ENCODE results near the gene TMEM87A. TPM values are rescaled to one million over a fixed set of nuclear protein-coding genes. Genes with fewer than 3 reads are reported as not detected.

TMEM87A gene
- total and polyA plus RNA-seq, 2 of the 4 experiments (the other 2 are of a cell fraction), result 16.6 to 45.3 TPM

DNA sequence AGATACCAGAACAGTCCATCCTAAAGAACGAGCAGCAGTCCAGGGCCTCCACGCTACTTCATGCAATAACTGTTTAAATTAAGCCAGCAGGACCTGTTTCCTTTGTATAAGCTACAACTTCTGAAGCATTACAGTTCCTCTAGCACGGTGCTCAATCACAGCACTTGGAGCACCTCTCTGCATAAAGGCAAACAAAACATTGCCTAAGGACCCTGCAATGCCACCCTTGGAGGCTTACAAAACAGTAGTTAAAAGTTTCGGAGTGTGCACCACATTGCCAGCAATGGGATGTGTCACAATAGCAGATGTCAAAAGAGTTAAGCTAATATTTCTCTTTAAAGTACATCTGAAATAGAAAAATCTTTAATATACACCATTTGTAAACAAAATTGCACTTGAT, 62.5 kb downstream of the TMEM87A start:
- dilution Hi-C loops (cut with HindIII; ENCODE audit: low sequenced_read_pairs, unreplicated experiment), result no loop called here
- H2BK120ac ChIP-seq (ENCODE audit: low read depth, low read length), result no peak overlapping the region
- H3K4me2 ChIP-seq (ENCODE audit: low read depth, low read length), result no peak overlapping the region
- no peak overlapping the region for H4K8ac ChIP-seq (ENCODE audit: low read depth in 2 of 2, low read length in 2 of 2)
- H2AFZ ChIP-seq (replicated peaks; ENCODE audit: low read length, poor library complexity), result no peak overlapping the region
- H4K5ac ChIP-seq (ENCODE audit: low read depth, low read length), result no peak overlapping the region
- H3K14ac ChIP-seq (replicated peaks; ENCODE audit: low read depth, low read length), result no peak overlapping the region
- H3K27me3 ChIP-seq (ENCODE audit: control insufficient read depth, insufficient read depth, low read length), result no peaks in the 10 kb centered on the region
- H3K9me3 ChIP-seq (ENCODE audit: control insufficient read depth, insufficient read depth, low read length), result no peaks in the 10 kb centered on the region
- no peak overlapping the region for H3K23ac ChIP-seq (ENCODE audit: low read depth, low read length)
- no peak overlapping the region for H3K56ac ChIP-seq (ENCODE audit: extremely low read depth, insufficient read depth, low read length)
- intact Hi-C loops (cut with micrococcal nuclease), result loop anchor here (10.0 kb wide), 1 partner anchor 54 kb away; no protein-coding TSS in a partner anchor
- no peak overlapping the region for H3K18ac ChIP-seq (ENCODE audit: low read depth, low read length)
- H3K27ac ChIP-seq (ENCODE audit: insufficient read depth, low read length), result no peak overlapping the region
- no peak overlapping the region for H3K4me3 ChIP-seq (ENCODE audit: insufficient read depth, low read depth, low read length)
- no peak overlapping the region for H2AK9ac ChIP-seq (replicated peaks; ENCODE audit: low read depth, low read length, poor library complexity)
- no peak overlapping the region for H4K91ac ChIP-seq (ENCODE audit: insufficient read depth, low read depth, low read length)
- H3K9ac ChIP-seq (ENCODE audit: low read depth, low read length), result no peak overlapping the region
- H3K4ac ChIP-seq (ENCODE audit: low read depth, low read length), result no peak overlapping the region
- H2BK20ac ChIP-seq (ENCODE audit: low read depth, low read length), result no peak overlapping the region
- TF ChIP-seq RCOR1 (IDR thresholded peaks at IDR 0.05; ENCODE audit: insufficient replicate concordance, low read length) (no peak), NFE2L2 (IDR thresholded peaks at IDR 0.05; ENCODE audit: low read depth, low read length) (no peak), CEBPB (IDR thresholded peaks at IDR 0.05; ENCODE audit: low read depth, low read length) (no peak), MAFK (IDR thresholded peaks at IDR 0.05; ENCODE audit: low read depth, low read length) (no peak), SMC3 (IDR thresholded peaks at IDR 0.05; ENCODE audit: low read depth, low read length) (no peak), MXI1 (IDR thresholded peaks at IDR 0.05; ENCODE audit: borderline replicate concordance, low read depth, low read length) (no peak), BHLHE40 (IDR thresholded peaks at IDR 0.05; ENCODE audit: low read depth, low read length) (no peak), FOS (IDR thresholded peaks at IDR 0.05; ENCODE audit: low read depth, low read length) (no peak), RFX5 (IDR thresholded peaks at IDR 0.05; ENCODE audit: low read depth, low read length) (no peak), CHD1 (IDR thresholded peaks at IDR 0.05; ENCODE audit: low read depth, low read length) (no peak), RAD21 (IDR thresholded peaks at IDR 0.05; ENCODE audit: low read length) (no peak), MAZ (IDR thresholded peaks at IDR 0.05; ENCODE audit: borderline replicate concordance, low read depth, low read length) (no peak), POLR2A (IDR thresholded peaks at IDR 0.05; ENCODE audit: low read depth, low read length) (no peak)
- TF ChIP-seq, protein P1, sequence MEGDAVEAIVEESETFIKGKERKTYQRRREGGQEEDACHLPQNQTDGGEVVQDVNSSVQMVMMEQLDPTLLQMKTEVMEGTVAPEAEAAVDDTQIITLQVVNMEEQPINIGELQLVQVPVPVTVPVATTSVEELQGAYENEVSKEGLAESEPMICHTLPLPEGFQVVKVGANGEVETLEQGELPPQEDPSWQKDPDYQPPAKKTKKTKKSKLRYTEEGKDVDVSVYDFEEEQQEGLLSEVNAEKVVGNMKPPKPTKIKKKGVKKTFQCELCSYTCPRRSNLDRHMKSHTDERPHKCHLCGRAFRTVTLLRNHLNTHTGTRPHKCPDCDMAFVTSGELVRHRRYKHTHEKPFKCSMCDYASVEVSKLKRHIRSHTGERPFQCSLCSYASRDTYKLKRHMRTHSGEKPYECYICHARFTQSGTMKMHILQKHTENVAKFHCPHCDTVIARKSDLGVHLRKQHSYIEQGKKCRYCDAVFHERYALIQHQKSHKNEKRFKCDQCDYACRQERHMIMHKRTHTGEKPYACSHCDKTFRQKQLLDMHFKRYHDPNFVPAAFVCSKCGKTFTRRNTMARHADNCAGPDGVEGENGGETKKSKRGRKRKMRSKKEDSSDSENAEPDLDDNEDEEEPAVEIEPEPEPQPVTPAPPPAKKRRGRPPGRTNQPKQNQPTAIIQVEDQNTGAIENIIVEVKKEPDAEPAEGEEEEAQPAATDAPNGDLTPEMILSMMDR (conservative IDR thresholded peaks at IDR 0.05; ENCODE audit: low read depth, low read length), result no peak
- TF ChIP-seq, protein P2, sequence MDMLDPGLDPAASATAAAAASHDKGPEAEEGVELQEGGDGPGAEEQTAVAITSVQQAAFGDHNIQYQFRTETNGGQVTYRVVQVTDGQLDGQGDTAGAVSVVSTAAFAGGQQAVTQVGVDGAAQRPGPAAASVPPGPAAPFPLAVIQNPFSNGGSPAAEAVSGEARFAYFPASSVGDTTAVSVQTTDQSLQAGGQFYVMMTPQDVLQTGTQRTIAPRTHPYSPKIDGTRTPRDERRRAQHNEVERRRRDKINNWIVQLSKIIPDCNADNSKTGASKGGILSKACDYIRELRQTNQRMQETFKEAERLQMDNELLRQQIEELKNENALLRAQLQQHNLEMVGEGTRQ (IDR thresholded peaks at IDR 0.05; ENCODE audit: low read depth, low read length), result no peak
- TF ChIP-seq, protein P3, sequence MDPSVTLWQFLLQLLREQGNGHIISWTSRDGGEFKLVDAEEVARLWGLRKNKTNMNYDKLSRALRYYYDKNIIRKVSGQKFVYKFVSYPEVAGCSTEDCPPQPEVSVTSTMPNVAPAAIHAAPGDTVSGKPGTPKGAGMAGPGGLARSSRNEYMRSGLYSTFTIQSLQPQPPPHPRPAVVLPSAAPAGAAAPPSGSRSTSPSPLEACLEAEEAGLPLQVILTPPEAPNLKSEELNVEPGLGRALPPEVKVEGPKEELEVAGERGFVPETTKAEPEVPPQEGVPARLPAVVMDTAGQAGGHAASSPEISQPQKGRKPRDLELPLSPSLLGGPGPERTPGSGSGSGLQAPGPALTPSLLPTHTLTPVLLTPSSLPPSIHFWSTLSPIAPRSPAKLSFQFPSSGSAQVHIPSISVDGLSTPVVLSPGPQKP (IDR thresholded peaks at IDR 0.05; ENCODE audit: borderline replicate concordance, low read depth, low read length), result no peak
- H3K79me1 ChIP-seq (ENCODE audit: low read depth in 1 of 2, low read length in 2 of 2), result peaks cover 24 to 32% of the 10 kb centered on the region in 2 experiments
- peaks cover 4% of the 10 kb centered on the region; the same call in 1 of the 2 replicates for H3K4me1 ChIP-seq (ENCODE audit: control insufficient read depth, insufficient read depth, low read length)
- H3K9me1 ChIP-seq (ENCODE audit: insufficient read depth, low read length), result peaks cover 8% of the 10 kb centered on the region; the same call in 1 of the 2 replicates
- no TSS peak for BruUV-seq (replicated peaks)
- no peak overlapping the region for H2BK15ac ChIP-seq (ENCODE audit: low read depth, low read length)
- ATAC-seq (ENCODE audit: low read depth), result no peak
- CTCF ChIA-PET, result no interaction called here
- POLR2A ChIA-PET (ENCODE audit: unreplicated experiment), result no interaction called here
- H3K36me3 ChIP-seq (ENCODE audit: control insufficient read depth, insufficient read depth, low read length), result peaks cover 14% of the 10 kb centered on the region
- no peak overlapping the region for H2BK5ac ChIP-seq (ENCODE audit: low read depth, low read length, poor library complexity, severe bottlenecking)
- 100% methylated on average over 1 of the region's 4 CpGs; no CpG with 5 or more reads in 1 of the 2 experiments for WGBS, 2 experiments (ENCODE audit: extremely low coverage in 2 of 2, insufficient read length in 1 of 2)
- in situ Hi-C loops (cut with MboI; ENCODE audit: low sequenced_read_pairs), result no loop called here
- no peaks in the 10 kb centered on the region for H4K20me1 ChIP-seq (ENCODE audit: insufficient read depth, low read length)
- H2AK5ac ChIP-seq (ENCODE audit: low read depth, low read length), result no peak overlapping the region
- DNase-seq, result no peak

All from IMR-90 (cell line).